Left lobe of liver (tissue), 2 donors: ENCODE data around the gene GTF2H1. TPM values are rescaled to one million over a fixed set of nuclear protein-coding genes. Genes with fewer than 3 reads are reported as not detected.
"Not testable (repeated sequence)": the region's sequence is repeated elsewhere in the genome, so short reads cannot be mapped to it uniquely, and the experiment has no call there.

Experiments used
- ATAC-seq: fragments of 200-7000 bp; cut with Tn5 transposase; one replicate; pipeline ENCODE4 v1.9.1; 2020; ENCODE audit warnings: mild to moderate bottlenecking, moderate library complexity
- DNase-seq: peaks from one replicate; pipeline ENCODE4 v3.0.0-alpha.2; 2020; ENCODE audit warnings: low spot score
- total RNA-seq: library from RNA; stranded (reverse); gene quantifications from one replicate; pipeline ENCODE4 v1.2.1, GENCODE V29; 2021
- donor health status: DM: no; HTN: no; CAD: no; lungs with moderate emphysema.
- donor health status: DM: no; HTN: yes; CAD: no.

GTF2H1 gene
- total RNA-seq, 1 donor from 2014 or later, result 11.3 TPM

DNA sequence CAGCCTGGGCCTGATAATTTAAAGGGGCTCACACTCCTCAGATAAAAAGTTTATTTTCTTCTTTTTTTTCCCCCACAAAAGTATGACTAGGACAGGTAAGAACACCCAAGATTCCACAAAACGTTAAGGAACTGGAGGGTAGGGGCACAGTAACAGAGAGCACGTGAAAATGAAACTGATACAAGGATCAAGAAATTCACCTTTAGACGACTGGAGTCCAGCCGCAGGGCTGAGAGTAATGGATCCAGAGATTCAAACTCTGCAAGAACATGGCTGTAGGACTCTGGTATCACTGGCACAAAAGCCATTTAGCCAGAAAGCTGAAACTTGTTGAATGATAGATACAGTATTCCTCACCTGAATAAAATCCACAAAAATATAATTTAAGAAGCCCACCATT is 4.8 kb upstream of the GTF2H1 start:
- DNase-seq (no peak), ATAC-seq (no peak)

DNA sequence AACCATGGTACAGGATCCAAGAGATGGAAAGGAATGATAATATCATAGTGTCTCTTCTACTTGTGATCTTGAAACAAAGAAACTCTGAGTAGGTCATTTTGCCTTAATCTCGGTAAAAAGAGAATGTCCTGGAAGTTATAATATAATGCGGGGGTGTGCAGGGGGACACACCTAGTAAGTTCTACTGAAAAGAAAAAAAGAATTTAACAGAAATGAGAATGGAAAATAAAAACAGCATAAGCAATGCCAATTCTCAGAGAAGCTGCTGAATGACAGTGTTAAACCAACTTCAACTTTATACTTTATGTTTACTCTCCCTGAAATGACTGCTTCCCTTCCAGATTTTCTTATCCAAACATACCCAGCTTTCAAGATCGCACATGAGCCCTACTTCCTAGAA is 2.5 kb upstream of the GTF2H1 start:
- ATAC-seq, result peak; percentile 21

GRCh38 chr11:18320617-18321016 is 1.8 kb upstream of the GTF2H1 start:
- no peak for ATAC-seq
- DNase-seq, result no peak

More for the DNA sequence above, 2.5 kb upstream of the GTF2H1 start:
- no peak for DNase-seq

GRCh38 chr11:18321578-18321968 is 794 bp upstream of the GTF2H1 start:
- ATAC-seq, result peak; percentile 3
- no peak for DNase-seq

- DNase-seq (no peak), ATAC-seq (no peak)
Measured at GRCh38 chr11:18322818-18323570, 627 bp downstream of the GTF2H1 start.

- ATAC-seq, DNase-seq: not testable (repeated sequence)
Measured at GRCh38 chr11:18323881-18324280, 1.5 kb downstream of the GTF2H1 start.

DNA sequence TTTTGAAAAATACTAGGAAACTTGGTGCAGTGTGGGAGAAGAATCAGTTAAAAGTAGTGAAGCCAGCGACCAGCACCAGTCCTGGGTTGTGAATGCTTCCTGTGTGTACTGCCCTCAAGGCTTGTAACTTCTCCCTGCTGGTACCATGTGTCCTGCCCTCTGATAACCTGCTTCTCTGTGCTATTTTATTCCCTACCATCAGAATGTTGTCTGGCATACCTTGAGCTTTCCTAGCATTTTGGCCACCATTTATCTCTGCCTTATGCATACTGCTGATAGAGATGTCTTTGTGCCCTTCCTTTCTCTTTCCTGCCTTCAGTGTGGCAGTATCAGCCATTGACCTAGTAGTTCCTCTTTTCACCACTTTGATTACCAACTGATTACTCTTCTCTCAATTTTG is 2.0 kb downstream of the GTF2H1 start:
- DNase-seq (no peak), ATAC-seq (no peak)

- ATAC-seq (no peak), DNase-seq (no peak)
Measured at GRCh38 chr11:18329196-18329870, 7.0 kb downstream of the GTF2H1 start.

GRCh38 chr11:18330921-18331320 is 8.6 kb downstream of the GTF2H1 start:
- DNase-seq, result no peak
- no peak for ATAC-seq

DNA sequence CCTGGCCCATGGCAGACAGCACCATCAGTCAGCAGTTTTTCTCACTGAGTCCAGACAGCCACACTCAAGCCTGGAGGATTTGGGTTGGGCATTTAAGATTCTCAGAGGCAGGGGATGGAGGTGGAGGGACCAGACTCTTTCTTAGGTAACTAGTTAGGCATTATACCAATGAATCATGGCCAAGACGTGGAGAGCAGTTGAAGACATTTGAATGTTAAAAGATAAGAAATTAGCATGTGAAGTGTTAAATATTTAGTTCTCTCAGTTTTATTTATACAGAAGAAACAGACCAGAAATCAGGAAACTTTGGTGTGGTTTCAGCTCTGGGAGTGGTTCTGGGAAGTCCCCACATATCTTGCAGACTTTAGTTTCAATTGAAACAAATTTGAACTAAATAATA is 9.9 kb downstream of the GTF2H1 start:
- ATAC-seq (no peak), DNase-seq (no peak)

GRCh38 chr11:18332891-18333290 is 10.5 kb downstream of the GTF2H1 start:
- no peak for DNase-seq
- no peak for ATAC-seq

GRCh38 chr11:18347471-18348125 is 25.2 kb downstream of the GTF2H1 start:
- no peak for ATAC-seq
- DNase-seq, result no peak

- no peak for DNase-seq
- ATAC-seq, result no peak
Measured at GRCh38 chr11:18352581-18352980, 30.2 kb downstream of the GTF2H1 start.

GRCh38 chr11:18358646-18359045 is 36.3 kb downstream of the GTF2H1 start:
- ATAC-seq (no peak), DNase-seq (no peak)

GRCh38 chr11:18361154-18361553 is 38.8 kb downstream of the GTF2H1 start:
- ATAC-seq (no peak), DNase-seq (no peak)

GRCh38 chr11:18364495-18365073 is 42.2 kb downstream of the GTF2H1 start:
- no peak for ATAC-seq
- no peak for DNase-seq

- DNase-seq, result no peak
- ATAC-seq, result no peak
Measured at GRCh38 chr11:18365741-18366140, 43.4 kb downstream of the GTF2H1 start.

DNA sequence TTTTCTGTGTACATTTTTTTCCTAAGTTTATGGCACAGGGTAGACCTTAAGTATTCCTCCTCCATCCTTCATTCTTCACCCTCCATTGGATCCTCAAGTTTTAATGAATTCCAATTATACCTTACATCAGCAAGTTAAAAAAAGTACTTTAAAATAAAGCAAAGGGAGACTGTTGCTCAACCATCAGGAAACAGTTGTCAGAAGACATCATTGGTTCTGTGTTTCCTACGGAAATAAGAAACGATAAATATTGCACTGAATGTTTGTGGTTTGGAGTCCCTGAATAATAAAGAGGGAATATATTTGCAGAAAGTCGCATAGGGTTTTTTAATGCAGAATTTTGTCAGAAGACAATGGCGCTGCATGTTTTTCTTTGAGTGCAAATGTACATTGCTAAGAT is 43.9 kb downstream of the GTF2H1 start:
- DNase-seq (no peak), ATAC-seq (no peak)

- ATAC-seq, result no peak
- DNase-seq, result no peak
Measured at GRCh38 chr11:18367431-18367830, 45.1 kb downstream of the GTF2H1 start.

DNA sequence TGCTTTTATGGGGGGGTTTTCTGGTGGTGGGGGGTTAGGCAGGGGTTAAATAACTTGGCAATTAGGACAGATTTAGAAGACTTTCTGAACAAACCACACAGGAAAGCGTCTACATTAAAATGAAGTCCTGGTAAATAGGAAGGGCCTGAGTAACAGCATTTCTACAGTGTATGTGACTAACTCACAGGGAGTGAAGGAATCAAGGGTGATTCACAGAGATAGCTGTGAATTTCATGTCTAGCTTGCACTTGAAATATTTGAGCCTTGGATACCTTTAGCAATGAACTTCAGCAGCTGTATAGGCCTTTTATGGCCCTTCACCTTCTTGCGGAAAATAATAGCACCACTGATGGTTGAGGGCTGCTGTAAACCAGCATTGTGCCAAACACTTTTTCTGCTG is 45.9 kb downstream of the GTF2H1 start:
- no peak for DNase-seq
- no peak for ATAC-seq

DNA sequence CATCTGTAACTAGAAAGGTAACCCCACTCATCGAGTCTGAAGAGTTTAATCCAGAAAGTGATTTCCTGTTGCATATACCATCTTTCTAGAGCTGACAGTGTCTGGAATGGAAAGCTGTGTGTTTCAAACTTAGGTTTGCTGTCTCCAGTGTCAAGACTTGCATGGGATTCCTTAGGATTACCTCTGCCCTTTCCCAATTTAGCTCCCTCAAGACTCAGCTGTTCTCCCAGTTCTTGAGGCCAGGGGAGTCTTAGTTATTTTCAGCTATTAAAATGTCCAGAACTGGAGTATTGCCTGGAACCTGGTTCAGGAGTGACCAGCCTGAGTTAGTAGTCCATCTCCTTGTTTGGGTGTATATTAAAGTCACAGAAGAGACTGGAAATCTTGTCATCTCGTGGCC is 47.0 kb downstream of the GTF2H1 start:
- DNase-seq, result no peak
- no peak for ATAC-seq

- ATAC-seq, result no peak
- no peak for DNase-seq
Measured at GRCh38 chr11:18371279-18371678, 48.9 kb downstream of the GTF2H1 start.
